Thoracic aorta (tissue), 2 donors: Measurements from ENCODE around the gene CCDC18. TPM values are rescaled to one million over a fixed set of nuclear protein-coding genes. Genes with fewer than 3 reads are reported as not detected.
A peak's percentile ranks its signal among the peaks of the same experiment; 100 is the strongest.

Experiments used
- ATAC-seq: fragments of 150-250 bp; one replicate; pipeline ENCODE4 v1.8.0; 2017; ENCODE audit warnings: low read depth; ENCODE audit not compliant: insufficient number of reproducible peaks, low FRiP score
- DNase-seq: peaks from one replicate; pipeline ENCODE4 v3.0.0-alpha.2; 2020; ENCODE audit warnings: low spot score
- H3K27ac ChIP-seq, 2 donors: fragments of 200-600 bp; sonication (generic); 1 replicate in 1 of 2; 2 replicates in 1 of 2; pipeline ENCODE4 v1.5.1; 2016; ENCODE audit warnings: mild to moderate bottlenecking in 2 of 2, moderate library complexity in 2 of 2
- H3K27me3 ChIP-seq: fragments of 200-600 bp; sonication (generic); replicated peaks from 2 replicates; pipeline ENCODE4 v1.6.0; 2016; ENCODE audit warnings: mild to moderate bottlenecking; ENCODE audit not compliant: insufficient read depth
- H3K36me3 ChIP-seq: fragments of 200-600 bp; sonication (generic); one replicate; pipeline ENCODE4 v1.5.1; 2016
- H3K4me1 ChIP-seq, 2 donors: fragments of 200-600 bp; sonication (generic); 1 replicate in 1 of 2; 2 replicates in 1 of 2; pipeline versions ENCODE4 v1.5.1 to v1.6.0; 2016; ENCODE audit warnings: low read depth in 2 of 2, mild to moderate bottlenecking in 1 of 2; ENCODE audit not compliant: control insufficient read depth in 1 of 2
- H3K4me3 ChIP-seq: fragments of 200-600 bp; sonication (generic); 2 replicates; pipeline ENCODE4 v1.5.1; 2016; ENCODE audit warnings: mild to moderate bottlenecking
- H3K9me3 ChIP-seq: fragments of 200-600 bp; sonication (generic); 2 replicates; pipeline ENCODE4 v1.5.1; 2016
- total RNA-seq, 2 donors: library from RNA; depleted of rRNA; stranded (reverse); fragments of >200 nt; gene quantifications; one replicate each; pipeline versions ENCODE4 v1.1.0 to v1.2.3, GENCODE V29; 2016
- TF ChIP-seq, protein P1 (sequence below): fragments of 200-600 bp; sonication (generic); IDR thresholded peaks from one replicate; pipeline ENCODE4 v1.5.1; 2019; ENCODE audit warnings: antibody characterized with exemption

Gene CCDC18, protein sequence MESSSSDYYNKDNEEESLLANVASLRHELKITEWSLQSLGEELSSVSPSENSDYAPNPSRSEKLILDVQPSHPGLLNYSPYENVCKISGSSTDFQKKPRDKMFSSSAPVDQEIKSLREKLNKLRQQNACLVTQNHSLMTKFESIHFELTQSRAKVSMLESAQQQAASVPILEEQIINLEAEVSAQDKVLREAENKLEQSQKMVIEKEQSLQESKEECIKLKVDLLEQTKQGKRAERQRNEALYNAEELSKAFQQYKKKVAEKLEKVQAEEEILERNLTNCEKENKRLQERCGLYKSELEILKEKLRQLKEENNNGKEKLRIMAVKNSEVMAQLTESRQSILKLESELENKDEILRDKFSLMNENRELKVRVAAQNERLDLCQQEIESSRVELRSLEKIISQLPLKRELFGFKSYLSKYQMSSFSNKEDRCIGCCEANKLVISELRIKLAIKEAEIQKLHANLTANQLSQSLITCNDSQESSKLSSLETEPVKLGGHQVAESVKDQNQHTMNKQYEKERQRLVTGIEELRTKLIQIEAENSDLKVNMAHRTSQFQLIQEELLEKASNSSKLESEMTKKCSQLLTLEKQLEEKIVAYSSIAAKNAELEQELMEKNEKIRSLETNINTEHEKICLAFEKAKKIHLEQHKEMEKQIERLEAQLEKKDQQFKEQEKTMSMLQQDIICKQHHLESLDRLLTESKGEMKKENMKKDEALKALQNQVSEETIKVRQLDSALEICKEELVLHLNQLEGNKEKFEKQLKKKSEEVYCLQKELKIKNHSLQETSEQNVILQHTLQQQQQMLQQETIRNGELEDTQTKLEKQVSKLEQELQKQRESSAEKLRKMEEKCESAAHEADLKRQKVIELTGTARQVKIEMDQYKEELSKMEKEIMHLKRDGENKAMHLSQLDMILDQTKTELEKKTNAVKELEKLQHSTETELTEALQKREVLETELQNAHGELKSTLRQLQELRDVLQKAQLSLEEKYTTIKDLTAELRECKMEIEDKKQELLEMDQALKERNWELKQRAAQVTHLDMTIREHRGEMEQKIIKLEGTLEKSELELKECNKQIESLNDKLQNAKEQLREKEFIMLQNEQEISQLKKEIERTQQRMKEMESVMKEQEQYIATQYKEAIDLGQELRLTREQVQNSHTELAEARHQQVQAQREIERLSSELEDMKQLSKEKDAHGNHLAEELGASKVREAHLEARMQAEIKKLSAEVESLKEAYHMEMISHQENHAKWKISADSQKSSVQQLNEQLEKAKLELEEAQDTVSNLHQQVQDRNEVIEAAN (N-terminal part only)
- total RNA-seq = 1 to 10 TPM; 1.9 to 4.0 TPM

DNA sequence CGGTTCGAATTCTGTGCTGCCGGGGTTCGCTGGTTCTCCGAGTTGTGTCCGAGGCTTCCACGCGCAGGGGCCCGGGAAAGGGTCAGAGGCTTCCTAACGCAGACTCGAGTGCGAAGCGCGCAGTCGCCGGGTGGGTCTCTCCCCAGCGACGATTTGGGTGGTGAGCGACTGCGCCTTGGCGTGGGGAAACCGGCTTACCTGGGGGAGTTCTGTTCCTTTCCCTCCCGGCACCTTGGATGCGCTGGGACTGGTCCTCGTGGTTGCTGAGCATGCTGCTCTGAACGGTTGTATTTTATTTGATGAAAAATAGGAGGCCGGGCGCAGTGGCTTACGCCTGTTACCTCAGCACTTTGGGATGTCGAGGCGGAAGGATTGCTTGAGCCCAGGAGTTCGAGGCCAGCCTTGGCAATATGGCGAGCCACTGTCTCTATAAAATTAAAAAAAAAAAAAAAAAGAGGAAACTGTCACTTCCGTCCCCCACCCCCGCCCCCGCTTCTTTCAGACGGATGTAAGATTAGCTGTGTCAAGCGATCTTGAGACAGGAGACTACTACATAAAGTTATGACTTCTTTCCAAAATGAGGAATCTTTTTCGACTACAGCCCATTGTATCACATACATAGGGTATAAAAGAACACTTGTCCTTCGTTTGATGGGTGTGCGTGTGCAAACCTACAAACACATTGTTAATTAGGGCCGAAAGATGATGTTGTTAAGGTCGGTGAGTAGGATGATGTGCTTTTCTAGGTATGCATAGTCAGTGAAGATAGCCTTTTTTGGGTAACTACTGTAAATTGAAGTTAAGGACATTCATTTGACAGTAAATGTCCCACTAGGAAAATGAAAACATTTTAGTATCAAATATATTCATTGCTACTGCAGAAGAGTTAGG is at the start of gene CCDC18:
TSS of gene CCDC18 (plus strand) at position 2 of the 891 bp plus-strand sequence. CDS start 2,638 bp downstream, outside the sequence.
- ATAC-seq = no peak
- TF ChIP-seq, protein P1, sequence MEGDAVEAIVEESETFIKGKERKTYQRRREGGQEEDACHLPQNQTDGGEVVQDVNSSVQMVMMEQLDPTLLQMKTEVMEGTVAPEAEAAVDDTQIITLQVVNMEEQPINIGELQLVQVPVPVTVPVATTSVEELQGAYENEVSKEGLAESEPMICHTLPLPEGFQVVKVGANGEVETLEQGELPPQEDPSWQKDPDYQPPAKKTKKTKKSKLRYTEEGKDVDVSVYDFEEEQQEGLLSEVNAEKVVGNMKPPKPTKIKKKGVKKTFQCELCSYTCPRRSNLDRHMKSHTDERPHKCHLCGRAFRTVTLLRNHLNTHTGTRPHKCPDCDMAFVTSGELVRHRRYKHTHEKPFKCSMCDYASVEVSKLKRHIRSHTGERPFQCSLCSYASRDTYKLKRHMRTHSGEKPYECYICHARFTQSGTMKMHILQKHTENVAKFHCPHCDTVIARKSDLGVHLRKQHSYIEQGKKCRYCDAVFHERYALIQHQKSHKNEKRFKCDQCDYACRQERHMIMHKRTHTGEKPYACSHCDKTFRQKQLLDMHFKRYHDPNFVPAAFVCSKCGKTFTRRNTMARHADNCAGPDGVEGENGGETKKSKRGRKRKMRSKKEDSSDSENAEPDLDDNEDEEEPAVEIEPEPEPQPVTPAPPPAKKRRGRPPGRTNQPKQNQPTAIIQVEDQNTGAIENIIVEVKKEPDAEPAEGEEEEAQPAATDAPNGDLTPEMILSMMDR = no peak
- peak; percentile 2 for DNase-seq

DNA sequence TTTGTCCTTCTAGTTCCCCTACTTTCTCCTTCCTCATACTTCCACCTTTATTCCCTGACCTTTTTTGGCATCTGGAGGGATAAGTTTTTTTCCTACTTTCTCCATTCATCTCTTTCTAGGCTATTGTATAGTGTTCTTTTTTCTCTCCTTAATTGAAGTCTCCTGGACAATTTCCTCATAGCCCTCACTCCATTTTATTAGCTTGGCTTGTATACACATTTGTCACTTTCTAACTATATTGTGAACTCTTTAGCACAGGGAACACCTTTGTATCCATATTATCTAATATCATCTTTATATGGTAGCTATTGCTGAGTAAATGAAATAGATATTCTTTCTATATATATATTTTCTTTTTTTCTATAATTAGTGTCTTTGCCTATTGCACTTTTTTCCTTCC is 47.9 kb upstream of the CCDC18 start:
- TF ChIP-seq, protein P1 = no peak
- no peak for ATAC-seq
- no peak overlapping the region for H3K27ac ChIP-seq

More for the DNA sequence above, at the start of gene CCDC18:
- Histone ChIP-seq H3K4me3 (peak within 1 kb of the TSS; percentile 82), H3K27me3 (no peaks in the 10 kb centered on the region), H3K36me3 (no peaks in the 10 kb centered on the region), H3K9me3 (no peaks in the 10 kb centered on the region), H3K4me1 (peaks cover 22 to 28% of the 10 kb centered on the region in 2 donors), H3K27ac (peak within 1 kb of the TSS; percentile 98 to 99)

DNA sequence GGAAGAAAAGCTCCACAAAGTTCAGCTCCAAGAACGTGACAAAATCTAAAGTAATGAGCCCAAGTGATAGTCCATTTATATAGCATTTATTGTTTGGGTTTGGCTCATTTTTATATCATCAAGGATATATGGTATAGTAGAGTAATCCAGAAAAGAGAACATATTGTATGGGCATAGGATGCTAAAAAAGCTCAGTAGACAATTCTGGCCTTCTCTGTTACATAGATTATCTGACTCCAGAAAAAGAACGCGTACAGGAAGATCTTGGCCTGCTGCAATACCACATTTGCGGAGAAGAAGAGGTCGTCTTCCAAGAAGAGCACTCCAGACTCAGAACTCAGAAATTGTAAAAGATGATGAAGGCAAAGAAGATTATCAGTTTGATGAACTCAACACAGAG is 44.1 kb upstream of the CCDC18 start:
- no peaks in the 10 kb centered on the region for H3K9me3 ChIP-seq
- TF ChIP-seq, protein P1 = no peak
- no peaks in the 10 kb centered on the region for H3K4me1 ChIP-seq
- H3K27me3 ChIP-seq = no peaks in the 10 kb centered on the region
- no peak for DNase-seq
- peaks cover 13% of the 10 kb centered on the region for H3K36me3 ChIP-seq
- no peak overlapping the region for H3K27ac ChIP-seq
- no peak for ATAC-seq
- H3K4me3 ChIP-seq = no peak overlapping the region

More for the DNA sequence above, 47.9 kb upstream of the CCDC18 start:
- no peak for DNase-seq
- H3K4me1 ChIP-seq = no peaks in the 10 kb centered on the region
- no peaks in the 10 kb centered on the region for H3K9me3 ChIP-seq
- H3K27me3 ChIP-seq = no peaks in the 10 kb centered on the region
- H3K36me3 ChIP-seq = peaks cover 13% of the 10 kb centered on the region
- no peak overlapping the region for H3K4me3 ChIP-seq

DNA sequence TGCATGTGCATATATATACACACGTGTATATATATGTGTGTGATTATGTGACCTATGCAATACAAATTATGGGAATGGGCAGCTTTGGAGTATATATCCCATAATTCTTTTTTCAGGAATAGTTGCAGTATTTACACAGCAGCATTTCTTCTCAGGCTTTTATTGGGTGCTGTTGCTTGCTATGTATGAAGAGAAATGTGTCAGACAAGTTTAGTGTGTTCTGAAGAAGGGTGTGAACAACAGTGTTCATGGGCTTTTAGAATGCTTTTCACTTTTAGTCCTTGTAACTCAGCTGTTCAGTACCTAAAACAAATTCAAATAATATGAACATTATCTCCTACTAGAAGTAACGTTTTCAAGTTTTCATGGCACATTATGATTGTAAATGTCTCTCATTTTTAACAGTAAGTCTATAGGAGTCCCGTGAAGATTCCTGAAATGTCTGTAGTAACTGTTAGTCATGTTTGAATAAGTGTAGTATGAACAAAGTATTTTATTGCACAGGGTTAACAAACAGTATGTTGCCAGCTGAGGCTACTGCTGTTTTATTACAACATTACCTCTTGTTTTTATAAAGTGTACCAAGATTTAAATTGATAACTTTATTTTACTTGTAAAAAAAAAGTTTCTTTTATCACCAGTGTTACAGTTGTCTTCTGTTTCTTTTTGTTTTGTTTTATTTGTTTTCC is 42.8 kb upstream of the CCDC18 start:
- Histone ChIP-seq H3K27ac (no peak overlapping the region), H3K4me1 (peaks cover 0 to 4% of the 10 kb centered on the region in 2 donors), H3K36me3 (peaks cover 13% of the 10 kb centered on the region), H3K27me3 (no peaks in the 10 kb centered on the region), H3K4me3 (no peak overlapping the region), H3K9me3 (no peaks in the 10 kb centered on the region)
- TF ChIP-seq, protein P1 = no peak
- no peak for ATAC-seq
- DNase-seq = no peak
